Caco-2 (cell line): ENCODE measurements around the gene RAB11FIP2. TPM values are rescaled to one million over a fixed set of nuclear protein-coding genes. Genes with fewer than 3 reads are reported as not detected.

ENCODE experiments used
- Bru-seq: library from RNA; stranded (reverse); fragments of 400-500 nt; gene quantifications from one replicate; lab custom pipeline; 2021; lab: Mats Ljungman, UMichigan
- BruChase-seq, 2 experiments: library from RNA; stranded (reverse); fragments of 400-500 nt; gene quantifications; one replicate each; lab custom pipeline; 2021; lab: Mats Ljungman, UMichigan
- BruUV-seq: library from RNA; stranded (reverse); fragments of 400-500 nt; replicated peaks from 2 replicates; lab custom pipeline; 2021; lab: Mats Ljungman, UMichigan
- CTCF ChIA-PET: fragments of 300-600 bp; sonication (Branson Sonifier 250); formaldehyde crosslinking; loops from one replicate; lab custom pipeline; 2022; ENCODE audit warnings: antibody characterized with exemption; lab: Charles Lee
- POLR2A ChIA-PET: fragments of 300-600 bp; sonication (Branson Sonifier 250); formaldehyde crosslinking; loops from one replicate; lab custom pipeline; 2022; ENCODE audit warnings: antibody characterized with exemption; lab: Charles Lee
- DNase-seq, 2 experiments: peaks; one replicate each; pipeline versions ENCODE4 v3.0.0 to v3.0.0-alpha.2; 2020 to 2022
- H3K27me3 ChIP-seq: replicated peaks from 2 replicates; pipeline ENCODE4 v1.6.0; 2011; ENCODE audit warnings: low read length; ENCODE audit not compliant: control insufficient read depth, insufficient read depth
- H3K36me3 ChIP-seq: 2 replicates; pipeline ENCODE4 v1.5.1; 2011; ENCODE audit warnings: low read length; ENCODE audit not compliant: control insufficient read depth, insufficient read depth
- H3K4me1 ChIP-seq: fragments of 250-450 bp; sonication (Bioruptor Pico); 2 replicates; pipeline ENCODE4 v1.5.1; 2020; ENCODE audit warnings: mild to moderate bottlenecking
- H3K4me3 ChIP-seq: 2 replicates; pipeline ENCODE4 v1.5.1; 2011; ENCODE audit warnings: low read depth, mild to moderate bottlenecking, control low read depth, low read length
- H3K9me3 ChIP-seq: fragments of 250-450 bp; sonication (Bioruptor Pico); 2 replicates; pipeline ENCODE4 v1.5.1; 2020; ENCODE audit warnings: mild to moderate bottlenecking, moderate library complexity
- H3K27ac Mint-ChIP-seq: one replicate; pipeline ENCODE4 v1.8.0; 2022; ENCODE audit warnings: mixed read lengths; ENCODE audit not compliant: unreplicated experiment
- H3K27me3 Mint-ChIP-seq: one replicate; pipeline ENCODE4 v1.8.0; 2022; ENCODE audit warnings: mixed read lengths; ENCODE audit not compliant: insufficient read depth, unreplicated experiment
- H3K36me3 Mint-ChIP-seq: one replicate; pipeline ENCODE4 v1.8.0; 2022; ENCODE audit warnings: mild to moderate bottlenecking, mixed read lengths; ENCODE audit not compliant: insufficient read depth, unreplicated experiment
- H3K4me1 Mint-ChIP-seq: one replicate; pipeline ENCODE4 v1.8.0; 2022; ENCODE audit warnings: low read depth, mixed read lengths; ENCODE audit not compliant: unreplicated experiment
- H3K4me3 Mint-ChIP-seq: one replicate; pipeline ENCODE4 v1.8.0; 2022; ENCODE audit warnings: mild to moderate bottlenecking, moderate library complexity, mixed read lengths; ENCODE audit not compliant: unreplicated experiment
- H3K9me3 Mint-ChIP-seq: one replicate; pipeline ENCODE4 v1.8.0; 2022; ENCODE audit warnings: mixed read lengths; ENCODE audit not compliant: unreplicated experiment
- CTCF ChIP-seq, 2 experiments: fragments of 200-600 bp in 1 of 2; IDR thresholded peaks; 1 replicate in 1 of 2; 2 replicates in 1 of 2; pipeline versions ENCODE4 v1.5.1 to v1.8.0; 2011 to 2022; ENCODE audit warnings: antibody characterized with exemption in 1 of 2, control low read depth in 1 of 2, inconsistent platforms in 1 of 2, low read depth in 1 of 2, low read length in 1 of 2, mild to moderate bottlenecking in 1 of 2, moderate library complexity in 1 of 2; ENCODE audit not compliant: insufficient read depth in 1 of 2, severe bottlenecking in 1 of 2, unreplicated experiment in 1 of 2
- intact Hi-C: fragments of 100-400 bp; cut with micrococcal nuclease; formaldehyde crosslinking; loops from one replicate; pipeline ENCODE4 v1.10.0; 2022; ENCODE audit not compliant: unreplicated experiment
- long read RNA-seq: library from polyadenylated mRNA; stranded (forward); transcript quantifications from one replicate; pipeline ENCODE4 v2.0.0, GENCODE V29; 2022
- total RNA-seq: library from RNA; stranded (reverse); gene quantifications from 2 replicates; pipeline ENCODE4 v1.2.3, GENCODE V29; 2022

The RAB11FIP2 gene
- total RNA-seq = 25.7 and 26.6 TPM in 2 replicates
- Bru-seq, nascent RNA = percentile 91 among the genes with signal in this experiment
- percentile 93 among the genes with signal in this experiment for BruChase-seq, experiment 1, labeled RNA remaining after a 2-hour chase
- BruChase-seq, experiment 2, labeled RNA remaining after a 6-hour chase = percentile 88 among the genes with signal in this experiment
- long read RNA-seq, full-length matches to known transcripts = 9 of 17 reads
- long read RNA-seq, partial matches to known transcripts = 3 of 17 reads
- long read RNA-seq, other reads (novel, unspliced or antisense) = 5 of 17 reads

GRCh38 chr10:118046395-118047156, at the start of gene RAB11FIP2:
Gene RAB11FIP2, minus strand, starts transcription at chr10:118046941. Its CDS starts 778 bp downstream, at chr10:118046163.
- intact Hi-C loops = loop anchor here (1.0 to 5.0 kb wide), 5 partner anchors 16 to 196 kb away; no protein-coding TSS in a partner anchor
- POLR2A ChIA-PET = interaction anchor here (0.6 to 1.3 kb wide), 2 partner anchors 16 to 17 kb away, joined by 4 to 6 read pairs; no protein-coding TSS in a partner anchor
- BruUV-seq = no TSS peak

GRCh38 chr10:118096022-118096421, 49.3 kb upstream of the RAB11FIP2 start:
- DNase-seq = no peak
- CTCF ChIA-PET = no interaction called here

More at GRCh38 chr10:118046395-118047156, at the start of gene RAB11FIP2:
- no peaks in the 10 kb centered on the region for H3K27me3 Mint-ChIP-seq
- no peaks in the 10 kb centered on the region for H3K9me3 Mint-ChIP-seq
- TF ChIP-seq CTCF (IDR thresholded peaks at IDR 0.05; ENCODE audit: insufficient read depth in 1 of 2, low read depth in 1 of 2, low read length in 1 of 2, severe bottlenecking in 1 of 2, unreplicated experiment in 1 of 2) = peak in 1 of 2 experiments; percentile 12
- Histone ChIP-seq H3K27me3 (no peaks in the 10 kb centered on the region), H3K36me3 (no peaks in the 10 kb centered on the region), H3K4me1 (0 out of 2 replicates have a peak, but pooled peaks cover 6% of the 10 kb centered on the region), H3K9me3 (no peaks in the 10 kb centered on the region), H3K4me3 (peak within 1 kb of the TSS; percentile 89)
- peaks cover 5% of the 10 kb centered on the region for H3K36me3 Mint-ChIP-seq
- peak within 1 kb of the TSS; percentile 77 for H3K4me3 Mint-ChIP-seq
- H3K27ac Mint-ChIP-seq = peak within 1 kb of the TSS; percentile 81
- DNase-seq = peak; percentile 96 to 98
- CTCF ChIA-PET = interaction anchor here (1.0 kb wide), 1 partner anchor 17 kb away, joined by 5 read pairs; no protein-coding TSS in a partner anchor
- H3K4me1 Mint-ChIP-seq = peaks cover 7% of the 10 kb centered on the region

More at GRCh38 chr10:118096022-118096421, 49.3 kb upstream of the RAB11FIP2 start:
- POLR2A ChIA-PET = no interaction called here
- no peaks in the 10 kb centered on the region for H3K4me1 ChIP-seq
- no peak overlapping the region for H3K4me3 ChIP-seq
- intact Hi-C loops = no loop called here
- H3K36me3 ChIP-seq = no peaks in the 10 kb centered on the region
- no peaks in the 10 kb centered on the region for H3K9me3 ChIP-seq
- no peak for TF ChIP-seq CTCF (IDR thresholded peaks at IDR 0.05; ENCODE audit: insufficient read depth in 1 of 2, low read depth in 1 of 2, low read length in 1 of 2, severe bottlenecking in 1 of 2, unreplicated experiment in 1 of 2)
- peaks cover 7% of the 10 kb centered on the region for H3K9me3 Mint-ChIP-seq
- peaks cover 6% of the 10 kb centered on the region for H3K4me1 Mint-ChIP-seq
- no TSS peak for BruUV-seq
- H3K27me3 Mint-ChIP-seq = no peaks in the 10 kb centered on the region
- H3K36me3 Mint-ChIP-seq = no peaks in the 10 kb centered on the region
- no peaks in the 10 kb centered on the region for H3K27me3 ChIP-seq
- H3K4me3 Mint-ChIP-seq = no peak overlapping the region
- H3K27ac Mint-ChIP-seq = no peak overlapping the region
